ENCODE data around the gene SIX2. TPM values are rescaled to one million over a fixed set of nuclear protein-coding genes. Genes with fewer than 3 reads are reported as not detected.

The SIX2 gene
- under 0.01 TPM in 1 of 2 replicates, not detected in the other for total RNA-seq

GRCh38 chr2:45009303-45009927 lies at the start of gene SIX2:
TSS of gene SIX2 (minus strand) at chr2:45009452. CDS start at chr2:45009110, 342 bp downstream.

Other genes with a start within 250 kb of the SIX2 start
- gene SIX3, start 67.8 kb downstream of the SIX2 start, total RNA-seq, result not detected in 2 replicates

All from bladder microvascular endothelial cell (primary cell).